ENCODE measurements around the gene CUL5. TPM values are rescaled to one million over a fixed set of nuclear protein-coding genes. Genes with fewer than 3 reads are reported as not detected.
A peak's percentile ranks its signal among the peaks of the same experiment; 100 is the strongest.

CUL5 gene
- total RNA-seq (10 to 100 TPM; 31.1 to 36.1 TPM), polyA plus RNA-seq (ENCODE audit: insufficient read length in 6 of 6) (10 to 100 TPM; 37.8 to 47.3 (median 43.0) TPM)
- long read RNA-seq, donor 1, full-length matches to known transcripts = 14 of 22 reads
- long read RNA-seq, donor 1, partial matches to known transcripts = 8 of 22 reads
- long read RNA-seq, donor 1, other reads (novel, unspliced or antisense) = 0 of 22 reads
- long read RNA-seq, donor 2, full-length matches to known transcripts = 8 of 24 reads
- long read RNA-seq, donor 2, partial matches to known transcripts = 16 of 24 reads
- long read RNA-seq, donor 2, other reads (novel, unspliced or antisense) = 0 of 24 reads
- long read RNA-seq, donor 3, full-length matches to known transcripts = 5 of 5 reads
- long read RNA-seq, donor 3, partial matches to known transcripts = 0 of 5 reads
- long read RNA-seq, donor 3, other reads (novel, unspliced or antisense) = 0 of 5 reads
- long read RNA-seq, donor 4, full-length matches to known transcripts = 1 of 10 reads
- long read RNA-seq, donor 4, partial matches to known transcripts = 9 of 10 reads
- long read RNA-seq, donor 4, other reads (novel, unspliced or antisense) = 0 of 10 reads
- long read RNA-seq, donor 5, transcript CUL5-202 (3 exons, 751 nt) = major isoform, 6 of 6 reads
- long read RNA-seq, donor 5, partial matches to known transcripts = 0 of 6 reads
- long read RNA-seq, donor 5, other reads (novel, unspliced or antisense) = 0 of 6 reads
- long read RNA-seq, donor 6, full-length matches to known transcripts = 8 of 8 reads
- long read RNA-seq, donor 6, partial matches to known transcripts = 0 of 8 reads
- long read RNA-seq, donor 6, other reads (novel, unspliced or antisense) = 0 of 8 reads
- long read RNA-seq, donor 7, full-length matches to known transcripts = 2 of 2 reads
- long read RNA-seq, donor 7, partial matches to known transcripts = 0 of 2 reads
- long read RNA-seq, donor 7, other reads (novel, unspliced or antisense) = 0 of 2 reads
- long read RNA-seq, donor 8, full-length matches to known transcripts = 2 of 2 reads
- long read RNA-seq, donor 8, partial matches to known transcripts = 0 of 2 reads
- long read RNA-seq, donor 8, other reads (novel, unspliced or antisense) = 0 of 2 reads
- long read RNA-seq, donor 9 = 0 reads
- long read RNA-seq, donor 10, partial matches to known transcripts = 4 of 5 reads
- long read RNA-seq, donor 10, other reads (novel, unspliced or antisense) = 1 of 5 reads
- long read RNA-seq, donor 11, full-length matches to known transcripts = 4 of 14 reads
- long read RNA-seq, donor 11, partial matches to known transcripts = 10 of 14 reads
- long read RNA-seq, donor 11, other reads (novel, unspliced or antisense) = 0 of 14 reads
- long read RNA-seq, donor 12, full-length matches to known transcripts = 3 of 8 reads
- long read RNA-seq, donor 12, partial matches to known transcripts = 5 of 8 reads
- long read RNA-seq, donor 12, other reads (novel, unspliced or antisense) = 0 of 8 reads

DNA sequence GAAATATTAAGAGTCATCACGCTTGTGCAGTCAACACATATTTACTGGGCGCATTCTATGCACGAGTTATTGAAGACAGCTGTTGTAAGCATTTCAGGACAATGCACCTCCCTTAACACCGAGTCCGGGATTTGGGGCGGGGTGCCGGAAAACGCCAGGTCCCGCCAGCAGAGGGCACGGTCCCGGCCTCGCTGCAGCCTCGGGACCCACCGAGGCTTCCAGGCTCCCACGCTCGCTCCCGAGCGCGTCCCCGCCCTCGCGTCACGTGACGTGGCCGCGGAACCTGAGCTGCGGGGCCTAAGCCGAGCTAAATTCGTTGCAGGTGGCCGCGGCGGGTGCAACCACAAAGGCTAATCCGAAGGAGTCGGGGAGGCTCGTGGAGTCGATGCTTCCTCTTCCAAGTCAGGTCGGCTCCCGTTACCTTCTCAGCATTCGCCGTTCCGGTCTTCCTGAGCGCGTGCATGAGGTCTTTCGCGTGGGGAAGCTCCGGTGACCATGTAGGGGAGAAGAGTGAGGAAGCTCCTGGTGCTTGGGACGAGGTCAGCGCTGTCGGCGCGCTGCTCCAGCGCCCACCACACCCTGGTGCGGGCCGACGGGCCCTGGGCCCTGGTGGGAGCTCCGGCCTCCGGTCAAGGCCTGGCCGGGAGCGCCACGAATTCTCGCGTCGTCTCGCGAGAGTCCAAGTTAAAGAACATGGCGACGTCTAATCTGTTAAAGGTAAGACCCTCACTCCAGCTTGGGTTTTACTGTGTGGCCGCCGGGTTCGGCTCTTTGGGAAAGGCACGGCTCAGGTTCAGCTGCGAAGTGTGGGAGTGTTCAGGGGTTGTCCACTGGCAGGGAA is at the start of gene CUL5:
CUL5 (plus strand) TSS at position 243 of the 841 bp plus-strand sequence; CDS start at position 694, 451 bp downstream.
- H3K36me3 ChIP-seq = no peaks in the 10 kb centered on the region
- intact Hi-C loops (cut with DNase I) = no loop called here
- TF ChIP-seq, protein P1, sequence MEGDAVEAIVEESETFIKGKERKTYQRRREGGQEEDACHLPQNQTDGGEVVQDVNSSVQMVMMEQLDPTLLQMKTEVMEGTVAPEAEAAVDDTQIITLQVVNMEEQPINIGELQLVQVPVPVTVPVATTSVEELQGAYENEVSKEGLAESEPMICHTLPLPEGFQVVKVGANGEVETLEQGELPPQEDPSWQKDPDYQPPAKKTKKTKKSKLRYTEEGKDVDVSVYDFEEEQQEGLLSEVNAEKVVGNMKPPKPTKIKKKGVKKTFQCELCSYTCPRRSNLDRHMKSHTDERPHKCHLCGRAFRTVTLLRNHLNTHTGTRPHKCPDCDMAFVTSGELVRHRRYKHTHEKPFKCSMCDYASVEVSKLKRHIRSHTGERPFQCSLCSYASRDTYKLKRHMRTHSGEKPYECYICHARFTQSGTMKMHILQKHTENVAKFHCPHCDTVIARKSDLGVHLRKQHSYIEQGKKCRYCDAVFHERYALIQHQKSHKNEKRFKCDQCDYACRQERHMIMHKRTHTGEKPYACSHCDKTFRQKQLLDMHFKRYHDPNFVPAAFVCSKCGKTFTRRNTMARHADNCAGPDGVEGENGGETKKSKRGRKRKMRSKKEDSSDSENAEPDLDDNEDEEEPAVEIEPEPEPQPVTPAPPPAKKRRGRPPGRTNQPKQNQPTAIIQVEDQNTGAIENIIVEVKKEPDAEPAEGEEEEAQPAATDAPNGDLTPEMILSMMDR (IDR thresholded peaks at IDR 0.05) = peak; percentile 89 to 90
- H3K4me3 ChIP-seq = peak within 1 kb of the TSS; percentile 89 to 95
- H3K9me3 ChIP-seq = no peaks in the 10 kb centered on the region
- H3K27ac ChIP-seq = peak within 1 kb of the TSS; percentile 92 to 98
- peaks cover 15 to 49% of the 10 kb centered on the region in 2 donors for H3K4me1 ChIP-seq
- H3K27me3 ChIP-seq = no peaks in the 10 kb centered on the region
- ATAC-seq (peak; percentile 96), DNase-seq (peak; percentile 91 to 97 (median 95))

DNA sequence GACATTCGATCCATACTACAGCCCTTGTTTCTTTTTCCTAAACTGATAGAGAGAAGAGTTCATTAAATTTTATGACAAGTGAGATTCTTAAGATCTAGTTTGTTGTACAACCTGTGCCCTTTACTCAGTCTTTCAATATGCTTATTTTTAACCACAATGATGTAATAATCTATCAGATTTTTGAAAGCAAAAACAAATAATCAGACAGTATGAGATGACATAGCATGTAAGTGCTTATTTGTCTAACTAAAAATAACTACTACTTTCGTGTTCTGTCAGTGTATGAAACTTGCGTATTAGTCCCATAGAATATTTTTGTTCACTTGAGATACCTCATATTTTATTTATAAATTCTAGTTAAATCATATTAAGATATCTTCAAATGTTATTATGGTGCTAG is 47.2 kb upstream of the CUL5 start:
- Histone ChIP-seq H3K27me3 (no peaks in the 10 kb centered on the region), H3K4me1 (peaks cover 0 to 8% of the 10 kb centered on the region in 2 donors), H3K27ac (no peak overlapping the region), H3K9me3 (no peaks in the 10 kb centered on the region), H3K36me3 (no peaks in the 10 kb centered on the region), H3K4me3 (no peak overlapping the region)
- no peak for ATAC-seq
- DNase-seq = no peak
- TF ChIP-seq, protein P1 (IDR thresholded peaks at IDR 0.05) = no peak
- intact Hi-C loops (cut with DNase I) = no loop called here

DNA sequence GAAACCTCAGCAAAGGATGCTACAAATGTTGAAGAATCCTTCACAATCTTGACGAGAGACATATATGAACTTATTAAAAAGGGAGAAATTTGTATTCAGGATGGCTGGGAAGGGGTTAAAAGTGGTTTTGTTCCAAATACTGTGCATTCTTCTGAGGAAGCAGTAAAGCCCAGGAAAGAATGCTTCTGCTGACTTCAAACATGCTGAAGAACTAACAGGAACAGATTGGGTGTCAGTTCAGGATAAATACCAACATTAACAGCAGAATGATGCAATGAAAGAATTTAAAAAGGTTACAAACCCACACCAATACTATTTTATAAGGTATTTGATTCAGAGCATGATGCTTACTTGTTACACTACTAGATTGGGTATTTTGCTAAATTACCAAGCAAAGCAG is 46.5 kb upstream of the CUL5 start:
- Histone ChIP-seq H3K4me3 (no peak overlapping the region), H3K27ac (no peak overlapping the region), H3K27me3 (no peaks in the 10 kb centered on the region), H3K9me3 (no peaks in the 10 kb centered on the region), H3K4me1 (peaks cover 0 to 3% of the 10 kb centered on the region in 2 donors), H3K36me3 (no peaks in the 10 kb centered on the region)
- ATAC-seq (no peak), DNase-seq (no peak)
- TF ChIP-seq, protein P1 (IDR thresholded peaks at IDR 0.05) = no peak
- intact Hi-C loops (cut with DNase I) = no loop called here

DNA sequence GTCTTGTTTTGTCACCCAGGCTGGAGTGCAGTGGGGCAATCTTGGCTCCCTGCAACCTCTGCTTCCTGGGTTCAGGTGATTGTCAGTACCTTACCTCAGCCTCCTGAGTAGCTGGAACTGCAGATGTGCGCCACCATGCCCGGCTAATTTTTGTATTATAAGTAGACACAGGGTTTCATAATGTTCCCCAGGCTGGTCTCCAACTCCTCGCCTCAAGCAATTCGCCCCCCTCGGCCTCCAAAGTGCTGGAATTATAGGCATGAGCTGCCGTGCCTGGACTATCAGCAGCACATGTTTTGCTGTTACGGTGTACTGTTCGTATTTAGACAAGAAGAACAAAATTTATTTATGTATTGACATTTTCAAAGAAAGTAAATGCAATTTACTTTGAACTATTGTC is 45.6 kb upstream of the CUL5 start:
- H3K27me3 ChIP-seq = no peaks in the 10 kb centered on the region
- ATAC-seq = no peak
- no peak overlapping the region for H3K27ac ChIP-seq
- no peak for DNase-seq
- no peaks in the 10 kb centered on the region for H3K4me1 ChIP-seq
- H3K4me3 ChIP-seq = no peak overlapping the region
- intact Hi-C loops (cut with DNase I) = no loop called here
- H3K36me3 ChIP-seq = no peaks in the 10 kb centered on the region
- TF ChIP-seq, protein P1 (IDR thresholded peaks at IDR 0.05) = no peak
- H3K9me3 ChIP-seq = no peaks in the 10 kb centered on the region
